PFSK-1 (cell line): Measurements from ENCODE around the gene CUL4A.
A peak's percentile ranks its signal among the peaks of the same experiment; 100 is the strongest.

Experiments
- FOXP2 ChIP-seq: optimal IDR thresholded peaks from 2 replicates; pipeline ENCODE3; 2011; ENCODE audit warnings: borderline replicate concordance, control low read depth, inconsistent platforms; ENCODE audit not compliant: insufficient read depth; ENCODE audit errors: extremely low read length, extremely low read depth
- POLR2AphosphoS5 ChIP-seq: IDR thresholded peaks from 2 replicates; pipeline ENCODE4 v1.6.1; 2012; ENCODE audit warnings: low read depth, mild to moderate bottlenecking, control low read depth, low read length, moderate library complexity
- SIN3A ChIP-seq: IDR thresholded peaks from 2 replicates; pipeline ENCODE4 v1.6.1; 2012; ENCODE audit warnings: mild to moderate bottlenecking, low read length, moderate library complexity, borderline replicate concordance; ENCODE audit not compliant: insufficient read depth
- TAF1 ChIP-seq: IDR thresholded peaks from 2 replicates; pipeline ENCODE4 v1.6.1; 2012; ENCODE audit warnings: low read length, control low read depth, borderline replicate concordance; ENCODE audit not compliant: insufficient read depth
- TF ChIP-seq, protein P1 (sequence below), 2 experiments: IDR thresholded peaks; 2 replicates each; pipeline versions ENCODE4 v1.6.1 to v1.8.0; 2011 to 2012; ENCODE audit warnings: low read depth in 2 of 2, low read length in 2 of 2, control low read depth in 1 of 2, inconsistent platforms in 1 of 2, mild to moderate bottlenecking in 1 of 2, moderate library complexity in 1 of 2; ENCODE audit not compliant: insufficient read depth in 1 of 2

The CUL4A gene

DNA sequence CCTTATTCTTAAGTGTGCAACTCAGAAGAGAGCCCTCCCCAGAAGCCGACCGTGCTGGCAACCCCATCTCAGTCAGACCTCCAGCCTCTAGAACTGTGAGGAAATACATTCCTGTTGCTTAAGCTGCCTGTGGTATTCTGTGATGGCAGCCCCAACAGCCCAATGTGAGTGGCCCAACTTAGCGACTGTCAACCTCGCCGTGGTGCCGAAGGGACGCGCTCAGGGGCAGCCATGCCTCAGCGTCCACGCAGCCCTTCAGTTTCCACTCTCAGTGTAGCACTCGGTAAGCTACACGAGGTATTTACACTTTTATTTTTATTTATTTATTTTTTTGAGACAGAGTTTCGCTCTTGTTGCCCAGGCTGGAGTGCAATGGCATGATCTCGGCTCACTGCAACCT lies 32.6 kb upstream of the CUL4A start:
- TF ChIP-seq POLR2AphosphoS5 (no peak), TAF1 (no peak), SIN3A (no peak), FOXP2 (no peak)
- TF ChIP-seq, protein P1, sequence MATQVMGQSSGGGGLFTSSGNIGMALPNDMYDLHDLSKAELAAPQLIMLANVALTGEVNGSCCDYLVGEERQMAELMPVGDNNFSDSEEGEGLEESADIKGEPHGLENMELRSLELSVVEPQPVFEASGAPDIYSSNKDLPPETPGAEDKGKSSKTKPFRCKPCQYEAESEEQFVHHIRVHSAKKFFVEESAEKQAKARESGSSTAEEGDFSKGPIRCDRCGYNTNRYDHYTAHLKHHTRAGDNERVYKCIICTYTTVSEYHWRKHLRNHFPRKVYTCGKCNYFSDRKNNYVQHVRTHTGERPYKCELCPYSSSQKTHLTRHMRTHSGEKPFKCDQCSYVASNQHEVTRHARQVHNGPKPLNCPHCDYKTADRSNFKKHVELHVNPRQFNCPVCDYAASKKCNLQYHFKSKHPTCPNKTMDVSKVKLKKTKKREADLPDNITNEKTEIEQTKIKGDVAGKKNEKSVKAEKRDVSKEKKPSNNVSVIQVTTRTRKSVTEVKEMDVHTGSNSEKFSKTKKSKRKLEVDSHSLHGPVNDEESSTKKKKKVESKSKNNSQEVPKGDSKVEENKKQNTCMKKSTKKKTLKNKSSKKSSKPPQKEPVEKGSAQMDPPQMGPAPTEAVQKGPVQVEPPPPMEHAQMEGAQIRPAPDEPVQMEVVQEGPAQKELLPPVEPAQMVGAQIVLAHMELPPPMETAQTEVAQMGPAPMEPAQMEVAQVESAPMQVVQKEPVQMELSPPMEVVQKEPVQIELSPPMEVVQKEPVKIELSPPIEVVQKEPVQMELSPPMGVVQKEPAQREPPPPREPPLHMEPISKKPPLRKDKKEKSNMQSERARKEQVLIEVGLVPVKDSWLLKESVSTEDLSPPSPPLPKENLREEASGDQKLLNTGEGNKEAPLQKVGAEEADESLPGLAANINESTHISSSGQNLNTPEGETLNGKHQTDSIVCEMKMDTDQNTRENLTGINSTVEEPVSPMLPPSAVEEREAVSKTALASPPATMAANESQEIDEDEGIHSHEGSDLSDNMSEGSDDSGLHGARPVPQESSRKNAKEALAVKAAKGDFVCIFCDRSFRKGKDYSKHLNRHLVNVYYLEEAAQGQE (IDR thresholded peaks at IDR 0.05; ENCODE audit: insufficient read depth in 1 of 2, low read depth in 2 of 2, low read length in 2 of 2) = no peak

DNA sequence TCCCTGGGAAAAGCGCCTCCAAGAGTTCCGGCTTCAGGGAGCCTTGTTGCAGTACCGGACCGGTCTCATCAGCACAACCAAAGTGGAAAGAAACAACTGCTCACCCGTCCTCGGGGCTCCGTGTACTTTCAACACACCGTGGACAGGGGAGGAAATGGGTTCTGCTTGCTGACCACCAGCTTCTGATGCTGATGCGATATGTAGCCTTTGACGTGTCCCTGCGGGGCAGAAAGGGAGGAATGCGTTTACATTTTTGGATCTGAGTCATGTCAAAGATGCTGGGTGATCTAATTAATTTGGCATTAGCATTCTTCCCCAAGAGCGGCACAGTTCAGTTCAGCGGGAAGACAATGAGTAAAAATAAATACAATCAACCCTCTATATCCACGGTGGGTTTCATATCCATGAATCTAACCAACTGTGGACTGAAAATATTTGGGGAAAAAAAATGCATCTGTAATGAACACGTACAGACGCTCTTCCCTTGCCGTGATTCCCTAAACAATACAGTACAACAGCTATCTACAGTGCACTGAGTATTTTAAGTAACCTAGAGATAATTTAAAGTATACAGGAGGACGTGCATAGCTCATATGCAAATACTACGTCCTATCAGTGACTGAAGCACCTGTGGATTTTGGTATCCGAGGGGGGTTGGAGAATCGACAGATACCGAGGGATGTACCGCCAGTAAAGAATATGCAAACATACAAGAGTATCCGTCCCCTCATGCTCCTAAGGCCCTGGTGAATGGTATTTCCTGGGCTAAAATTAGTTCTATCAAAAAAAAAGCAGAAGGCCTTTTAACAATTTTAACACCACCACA lies 31.1 kb upstream of the CUL4A start:
- TF ChIP-seq FOXP2 (peak; percentile 52), POLR2AphosphoS5 (no peak), SIN3A (no peak), TAF1 (no peak)
- TF ChIP-seq, protein P1 (IDR thresholded peaks at IDR 0.05; ENCODE audit: insufficient read depth in 1 of 2, low read depth in 2 of 2, low read length in 2 of 2) = no peak

DNA sequence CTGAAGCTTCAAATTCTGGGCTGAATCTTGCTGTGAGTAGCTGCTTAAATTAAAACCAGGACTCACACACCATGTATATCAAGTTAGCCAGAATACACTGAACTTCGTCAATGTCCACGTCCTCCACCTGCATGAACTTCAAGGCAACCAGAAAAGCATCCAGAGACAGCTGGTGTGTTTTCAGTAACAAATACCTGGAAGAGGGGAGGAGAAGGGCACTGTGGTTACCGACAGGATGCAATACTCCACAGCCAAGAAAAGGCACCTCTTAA lies 30.6 kb upstream of the CUL4A start:
- TF ChIP-seq FOXP2 (no peak), TAF1 (no peak), SIN3A (no peak), POLR2AphosphoS5 (no peak)
- TF ChIP-seq, protein P1 (IDR thresholded peaks at IDR 0.05; ENCODE audit: insufficient read depth in 1 of 2, low read depth in 2 of 2, low read length in 2 of 2) = no peak

DNA sequence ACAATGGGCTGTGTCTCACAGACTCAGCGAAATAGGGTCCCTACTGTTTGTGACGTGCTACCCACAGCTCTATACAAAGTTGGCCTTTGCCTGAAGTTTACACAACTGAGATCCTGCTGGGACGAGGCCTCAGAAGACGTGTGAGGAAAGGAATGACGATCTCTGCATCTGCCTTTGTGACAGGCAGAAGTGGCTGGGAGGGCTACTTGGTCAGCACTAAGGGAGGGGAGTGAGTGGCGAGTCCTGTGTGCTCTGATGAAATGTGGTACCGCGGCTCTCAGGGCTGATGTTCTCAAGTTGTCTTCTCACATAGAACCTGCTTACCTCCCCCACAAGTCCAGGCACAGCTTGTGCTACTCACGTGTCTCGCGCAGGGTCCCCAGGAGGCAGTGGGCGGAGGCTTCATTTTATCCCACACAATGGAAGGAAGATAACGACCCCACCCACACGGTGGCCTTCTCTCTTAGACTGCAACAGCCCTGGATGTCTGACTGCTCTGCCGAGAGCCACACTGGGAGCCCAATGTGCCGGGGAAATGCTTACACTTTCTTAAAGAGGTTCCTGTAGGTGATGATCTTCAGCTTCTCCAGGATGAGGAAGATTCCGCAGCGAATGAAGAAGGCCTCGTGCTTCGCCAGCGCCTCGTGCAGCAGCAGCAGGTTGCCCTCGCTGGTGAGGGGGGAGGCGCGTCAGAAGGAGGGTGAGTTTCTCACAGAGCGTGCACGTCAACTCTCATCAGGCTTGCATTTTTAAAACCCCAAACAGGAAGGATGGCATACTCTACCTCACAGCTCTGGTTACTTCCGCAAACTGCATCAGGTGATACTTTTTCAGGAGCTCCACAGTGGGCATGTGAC lies 29.8 kb upstream of the CUL4A start:
- TF ChIP-seq, protein P1 (IDR thresholded peaks at IDR 0.05; ENCODE audit: insufficient read depth in 1 of 2, low read depth in 2 of 2, low read length in 2 of 2) = no peak
- TF ChIP-seq TAF1 = no peak
- TF ChIP-seq FOXP2 = no peak
- no peak for TF ChIP-seq SIN3A
